HUES64 (cell line): ENCODE results near the gene DTD1.

Experiments used
- H3K27ac ChIP-seq: 2 replicates; pipeline ENCODE4 v1.7.0; 2013; ENCODE audit warnings: low read depth, low read length, inconsistent platforms
- H3K27me3 ChIP-seq: 2 replicates; pipeline ENCODE4 v1.6.1; 2013; ENCODE audit warnings: mild to moderate bottlenecking, low read length; ENCODE audit not compliant: insufficient read depth
- H3K36me3 ChIP-seq: 2 replicates; pipeline ENCODE4 v1.6.1; 2013; ENCODE audit warnings: mild to moderate bottlenecking, low read length; ENCODE audit not compliant: insufficient read depth
- H3K4me1 ChIP-seq: 2 replicates; pipeline ENCODE4 v1.6.1; 2013; ENCODE audit warnings: mild to moderate bottlenecking, low read length, moderate library complexity; ENCODE audit not compliant: insufficient read depth
- H3K4me3 ChIP-seq: 2 replicates; pipeline ENCODE4 v1.5.1; 2013; ENCODE audit warnings: mild to moderate bottlenecking, low read length, moderate library complexity
- H3K9ac ChIP-seq: 2 replicates; pipeline ENCODE4 v1.6.1; 2013; ENCODE audit warnings: mild to moderate bottlenecking, low read depth, low read length
- H3K9me3 ChIP-seq: 2 replicates; pipeline ENCODE4 v1.6.1; 2013; ENCODE audit warnings: low read depth, low read length; ENCODE audit not compliant: insufficient read depth
- WGBS: fragments of 150-250, 120-280 bp; methylation state at CpG from one replicate; pipeline ENCODE4 v1.1.7; 2013; ENCODE audit warnings: missing lambda C conversion rate; 5-methylcytosine and 5-hydroxymethylcytosine counted together

The DTD1 gene

DNA sequence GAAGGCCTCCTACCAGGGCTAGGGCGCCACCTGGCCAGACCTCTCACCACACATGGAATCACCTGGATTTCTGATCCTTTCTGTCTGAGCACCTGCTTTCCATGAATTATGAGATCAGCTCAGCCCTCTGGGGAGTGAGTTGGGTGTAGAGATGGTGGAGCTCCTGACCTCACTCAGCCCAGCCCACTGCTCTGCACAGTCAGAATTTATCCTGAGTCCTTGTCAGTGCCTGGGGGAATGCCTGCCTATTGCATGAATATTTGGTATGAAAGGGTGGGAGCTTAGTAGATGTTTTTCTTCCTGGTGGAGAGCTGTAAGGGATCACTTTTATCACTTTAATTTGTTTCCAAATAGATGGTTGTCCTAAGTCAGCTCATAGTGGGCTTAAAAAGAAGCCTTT, 47.5 kb downstream of the DTD1 start:
- WGBS, result 89% methylated on average over 1 of the region's 1 CpG
- no peak overlapping the region for H3K9ac ChIP-seq
- no peak overlapping the region for H3K4me3 ChIP-seq
- no peaks in the 10 kb centered on the region for H3K36me3 ChIP-seq
- H3K4me1 ChIP-seq, result no peaks in the 10 kb centered on the region; the same call in 1 of the 2 replicates
- H3K27ac ChIP-seq, result no peak overlapping the region
- H3K9me3 ChIP-seq, result no peaks in the 10 kb centered on the region
- H3K27me3 ChIP-seq, result no peaks in the 10 kb centered on the region

DNA sequence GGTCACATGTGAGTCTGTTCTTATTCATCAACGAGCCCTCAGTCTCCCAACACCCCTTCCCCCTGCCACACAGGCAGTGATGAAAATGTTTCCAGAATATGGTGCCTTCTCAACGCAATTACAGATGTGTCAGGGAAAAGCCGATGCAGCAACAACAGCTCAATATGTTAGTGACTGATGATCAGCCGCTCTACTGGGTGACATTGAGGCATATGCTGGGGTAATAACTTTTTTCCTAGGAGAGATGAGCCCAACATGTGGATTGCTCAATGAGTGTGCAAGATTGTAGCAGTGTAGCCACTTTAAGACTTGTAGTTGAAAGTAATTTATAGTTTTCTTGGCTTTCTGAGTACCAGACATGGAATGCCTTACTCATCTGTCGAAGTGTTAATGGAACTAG, 49.4 kb downstream of the DTD1 start:
- 98% methylated on average over 5 of the region's 5 CpGs for WGBS
- H3K36me3 ChIP-seq, result no peaks in the 10 kb centered on the region
- H3K27ac ChIP-seq, result no peak overlapping the region
- H3K9me3 ChIP-seq, result no peaks in the 10 kb centered on the region
- H3K4me3 ChIP-seq, result no peak overlapping the region
- H3K27me3 ChIP-seq, result no peaks in the 10 kb centered on the region
- no peak overlapping the region for H3K9ac ChIP-seq
- no peaks in the 10 kb centered on the region; the same call in 1 of the 2 replicates for H3K4me1 ChIP-seq

DNA sequence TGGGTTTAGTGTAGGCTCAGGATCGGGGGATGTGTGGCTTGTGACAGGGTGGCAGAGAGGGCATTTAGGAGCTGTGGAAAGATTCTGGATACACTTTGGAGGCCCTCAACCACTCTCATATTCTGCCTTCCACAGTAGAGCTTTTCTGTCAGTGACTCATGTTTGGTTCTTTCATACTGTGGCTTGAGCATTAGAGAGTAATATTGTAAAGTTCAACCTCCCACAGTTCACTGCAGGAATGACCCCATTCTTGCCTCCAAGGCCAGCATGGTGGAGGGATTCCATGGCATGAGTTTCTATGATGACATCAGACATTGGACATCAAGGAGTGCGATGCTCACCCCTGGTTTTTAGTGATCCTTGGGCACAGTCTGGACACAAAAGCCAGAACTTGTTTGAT, 50.9 kb downstream of the DTD1 start:
- Histone ChIP-seq H3K4me3 (no peak overlapping the region), H3K9ac (no peak overlapping the region), H3K9me3 (no peaks in the 10 kb centered on the region), H3K27ac (no peak overlapping the region), H3K27me3 (no peaks in the 10 kb centered on the region), H3K4me1 (no peaks in the 10 kb centered on the region), H3K36me3 (no peaks in the 10 kb centered on the region)
- 91% methylated on average over 2 of the region's 2 CpGs for WGBS

DNA sequence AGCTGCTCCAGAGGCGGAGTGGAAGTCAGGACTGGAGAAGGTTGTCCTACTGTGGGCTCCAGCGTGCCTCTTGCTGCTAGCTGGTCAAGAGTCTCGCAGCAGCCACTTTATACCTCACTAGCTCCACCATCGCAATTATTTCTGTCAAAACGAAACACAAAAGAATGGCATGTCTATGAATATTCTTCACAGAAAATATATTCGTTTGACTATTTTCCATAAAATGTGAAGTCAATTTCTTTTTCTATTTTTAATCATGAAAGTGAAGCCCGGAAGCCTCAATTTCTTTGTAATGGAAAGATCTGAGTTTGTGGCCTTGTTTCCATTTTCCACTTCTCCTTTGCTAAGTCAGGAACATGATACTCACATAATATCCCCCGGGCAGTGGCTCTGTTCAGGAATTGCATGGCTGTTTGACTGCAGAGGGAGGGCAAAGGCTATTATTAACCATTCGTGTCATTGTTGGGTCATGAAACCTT, 51.7 kb downstream of the DTD1 start:
- Histone ChIP-seq H3K9ac (no peak overlapping the region), H3K9me3 (no peaks in the 10 kb centered on the region), H3K4me1 (no peaks in the 10 kb centered on the region), H3K36me3 (no peaks in the 10 kb centered on the region), H3K27me3 (no peaks in the 10 kb centered on the region), H3K4me3 (no peak overlapping the region), H3K27ac (no peak overlapping the region)
- WGBS, result 91% methylated on average over 7 of the region's 9 CpGs

DNA sequence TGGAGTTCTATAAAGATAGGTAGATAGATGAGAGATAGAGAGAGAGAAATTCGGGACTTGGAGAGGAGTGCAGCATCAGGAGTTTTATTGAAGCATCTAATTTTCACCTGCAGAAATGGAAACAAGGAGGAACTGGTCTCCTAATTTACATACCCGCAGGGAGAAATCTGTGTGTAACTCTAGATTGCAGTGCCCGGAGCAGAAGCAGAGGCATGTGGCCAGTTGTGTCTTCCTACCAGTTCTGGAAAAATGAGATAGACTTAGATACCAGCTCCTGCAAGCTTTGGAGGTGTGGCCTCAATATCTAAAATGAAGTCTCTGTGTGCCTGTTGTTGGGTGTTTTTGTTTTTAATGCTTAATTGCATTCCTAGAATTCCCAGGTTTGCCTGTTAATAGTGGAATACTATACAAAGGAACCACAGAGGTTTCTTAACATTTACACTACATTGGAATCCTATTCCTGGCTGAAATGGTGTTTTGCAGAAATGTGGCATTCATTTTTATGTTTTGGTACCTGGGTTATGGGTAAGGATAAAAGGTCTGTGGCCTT, 57.4 kb downstream of the DTD1 start:
- no peak overlapping the region for H3K9ac ChIP-seq
- H3K36me3 ChIP-seq, result no peaks in the 10 kb centered on the region
- H3K27ac ChIP-seq, result no peak overlapping the region
- WGBS, result 83% methylated on average over 3 of the region's 3 CpGs
- H3K4me3 ChIP-seq, result no peak overlapping the region
- no peaks in the 10 kb centered on the region for H3K27me3 ChIP-seq
- peaks cover 12% of the 10 kb centered on the region for H3K4me1 ChIP-seq
- no peaks in the 10 kb centered on the region for H3K9me3 ChIP-seq

DNA sequence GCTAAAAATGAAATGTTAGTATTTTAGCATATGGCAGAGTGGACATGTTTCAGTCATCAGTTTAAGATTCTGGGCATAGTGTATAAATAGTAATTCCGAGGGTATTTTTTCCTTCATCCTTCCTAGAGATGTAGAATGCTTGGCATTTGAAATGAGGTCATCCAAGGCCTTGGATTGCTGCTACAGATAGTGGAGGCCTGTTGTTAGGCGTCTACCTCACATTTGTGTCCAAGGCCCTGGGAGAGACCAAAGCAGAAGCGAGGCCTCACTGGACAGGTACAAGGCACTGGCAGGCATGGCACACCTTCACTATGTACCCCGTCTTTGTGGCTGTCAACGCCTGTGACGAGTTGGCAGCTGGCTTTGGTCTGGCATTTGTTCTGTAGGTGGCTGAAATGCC, 58.0 kb downstream of the DTD1 start:
- Histone ChIP-seq H3K4me3 (no peak overlapping the region), H3K9ac (no peak overlapping the region), H3K27ac (no peak overlapping the region), H3K36me3 (no peaks in the 10 kb centered on the region), H3K27me3 (no peaks in the 10 kb centered on the region), H3K9me3 (no peaks in the 10 kb centered on the region), H3K4me1 (peaks cover 12% of the 10 kb centered on the region)
- 93% methylated on average over 6 of the region's 6 CpGs for WGBS

DNA sequence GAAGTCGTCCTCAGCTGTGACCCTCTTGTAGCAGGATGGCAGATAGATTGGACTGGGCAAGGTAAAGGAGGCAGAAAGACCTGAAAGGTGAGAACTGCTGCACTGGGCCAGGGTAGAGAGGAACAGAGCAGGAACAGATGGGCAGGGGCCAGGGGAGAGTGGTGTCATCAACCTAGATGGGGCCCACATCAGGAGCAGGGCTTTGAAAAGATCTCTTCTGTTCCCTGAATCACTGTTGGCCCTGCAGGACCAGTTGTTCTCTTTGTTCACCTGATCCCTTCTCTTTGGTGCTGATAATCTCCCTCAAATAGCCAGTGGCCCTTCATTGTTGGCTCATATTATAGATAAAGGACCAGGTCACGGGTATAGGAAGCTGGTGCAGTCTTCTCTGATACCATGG, 59.9 kb downstream of the DTD1 start:
- H3K9ac ChIP-seq, result no peak overlapping the region
- no peaks in the 10 kb centered on the region for H3K27me3 ChIP-seq
- no peak overlapping the region for H3K27ac ChIP-seq
- no peak overlapping the region for H3K4me3 ChIP-seq
- WGBS, result 83% methylated on average over 1 of the region's 2 CpGs
- peaks cover 12% of the 10 kb centered on the region for H3K4me1 ChIP-seq
- no peaks in the 10 kb centered on the region for H3K9me3 ChIP-seq
- no peaks in the 10 kb centered on the region for H3K36me3 ChIP-seq

DNA sequence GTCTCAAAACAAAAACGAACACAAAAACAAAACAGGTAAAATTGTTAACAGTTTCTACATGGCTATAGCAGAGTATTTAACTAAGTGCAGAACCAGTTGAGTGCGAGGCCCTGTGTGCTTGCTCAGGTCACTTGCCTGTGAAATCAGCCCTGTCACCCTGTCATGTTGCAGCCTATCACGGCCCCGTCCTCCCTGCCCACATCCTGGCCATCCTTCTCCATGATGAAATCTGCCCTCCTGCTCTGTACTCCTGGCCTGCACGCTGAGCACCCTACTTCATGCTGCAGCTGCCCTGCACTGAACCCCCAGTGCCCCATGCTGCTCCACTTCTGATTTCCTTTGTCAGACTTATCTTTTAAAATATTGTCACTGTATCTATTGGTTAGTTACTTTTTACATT, 62.4 kb downstream of the DTD1 start:
- Histone ChIP-seq H3K27ac (no peak overlapping the region), H3K36me3 (no peaks in the 10 kb centered on the region)
- WGBS, result 91% methylated on average over 5 of the region's 5 CpGs

DNA sequence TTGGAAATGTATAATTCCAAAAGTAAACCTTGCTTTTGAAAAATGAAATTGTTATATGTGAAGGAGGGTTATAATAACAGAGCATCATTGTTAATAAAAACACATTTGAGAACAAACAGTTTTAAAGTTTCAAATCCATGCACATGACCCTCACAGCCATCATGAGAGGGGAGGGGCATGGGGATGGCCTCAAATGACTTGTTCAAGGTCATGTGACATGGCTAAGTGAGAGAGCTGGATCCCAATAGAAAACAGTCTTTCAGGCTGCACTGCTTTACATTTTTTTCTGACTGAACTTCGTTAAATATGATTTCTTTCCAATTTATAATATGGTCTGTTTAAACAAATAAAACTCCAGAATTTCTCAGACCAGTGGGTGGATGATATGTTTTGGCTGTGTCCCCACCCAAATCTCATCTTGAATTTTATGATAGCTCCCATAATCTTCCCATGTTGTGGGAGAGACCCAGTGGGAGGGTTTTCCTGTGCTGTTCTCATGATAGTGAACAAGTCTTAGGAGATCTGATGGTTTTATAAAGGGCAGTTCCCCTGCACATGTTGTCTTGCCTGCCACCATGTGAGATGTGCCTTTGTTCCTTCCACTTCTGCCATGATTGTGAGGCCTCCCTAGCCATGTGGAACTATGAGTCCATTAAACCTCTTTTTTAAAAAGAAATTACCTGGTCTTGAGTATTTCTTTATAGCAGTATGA, 66.0 kb downstream of the DTD1 start:
- no peaks in the 10 kb centered on the region for H3K36me3 ChIP-seq
- H3K9me3 ChIP-seq, result no peaks in the 10 kb centered on the region
- H3K27ac ChIP-seq, result no peak overlapping the region
- WGBS, result no CpG with 5 or more reads among the region's 1 CpG
- no peak overlapping the region for H3K9ac ChIP-seq
- H3K4me1 ChIP-seq, result no peaks in the 10 kb centered on the region
- no peaks in the 10 kb centered on the region for H3K27me3 ChIP-seq
- no peak overlapping the region for H3K4me3 ChIP-seq

More for the DNA sequence above, 62.4 kb downstream of the DTD1 start:
- H3K27me3 ChIP-seq, result no peaks in the 10 kb centered on the region
- H3K4me1 ChIP-seq, result peaks cover 8% of the 10 kb centered on the region
- H3K4me3 ChIP-seq, result no peak overlapping the region
- H3K9ac ChIP-seq, result no peak overlapping the region
- no peaks in the 10 kb centered on the region for H3K9me3 ChIP-seq

DNA sequence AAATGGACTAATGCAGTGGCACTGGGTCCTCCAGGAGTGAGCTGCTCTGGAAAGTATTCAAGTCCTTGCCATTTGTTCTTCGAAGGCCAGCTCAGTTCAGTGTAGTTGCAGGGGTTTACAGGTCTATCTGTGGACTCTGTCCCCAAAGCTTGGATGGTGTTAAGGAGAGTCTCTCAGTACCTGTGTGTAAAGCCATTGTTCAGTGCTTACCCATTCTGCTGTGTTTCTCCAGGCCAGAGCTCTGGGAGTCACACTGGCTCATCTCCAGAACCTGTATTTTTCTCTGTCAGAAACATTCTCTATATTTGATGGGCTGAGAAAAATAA, 66.6 kb downstream of the DTD1 start:
- no peak overlapping the region for H3K9ac ChIP-seq
- H3K4me3 ChIP-seq, result no peak overlapping the region
- H3K27me3 ChIP-seq, result no peaks in the 10 kb centered on the region
- no peaks in the 10 kb centered on the region for H3K9me3 ChIP-seq
- no peaks in the 10 kb centered on the region for H3K36me3 ChIP-seq
- WGBS, result 91% methylated on average over 1 of the region's 1 CpG
- H3K4me1 ChIP-seq, result no peaks in the 10 kb centered on the region
- no peak overlapping the region for H3K27ac ChIP-seq

DNA sequence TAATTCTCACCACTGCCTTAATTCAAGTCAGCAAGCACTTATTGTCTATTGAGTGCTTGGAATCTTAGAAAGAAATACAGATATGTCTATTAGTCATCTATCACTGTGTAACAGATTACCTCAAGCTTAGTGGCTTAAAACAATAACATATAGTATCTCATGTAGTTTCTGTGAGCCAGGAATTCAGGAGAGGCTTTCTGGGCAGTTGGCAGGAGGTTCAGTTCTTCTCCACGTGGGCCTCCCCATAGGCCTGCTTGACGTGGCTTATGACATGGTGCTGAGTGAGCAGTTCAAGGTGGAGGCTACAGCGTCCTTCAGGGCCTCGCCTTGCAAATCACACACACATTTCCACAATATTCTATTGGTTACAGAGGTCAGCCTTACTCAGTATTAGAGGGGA, 69.7 kb downstream of the DTD1 start:
- no peaks in the 10 kb centered on the region for H3K4me1 ChIP-seq
- H3K36me3 ChIP-seq, result no peaks in the 10 kb centered on the region
- WGBS, result 90% methylated on average over 4 of the region's 4 CpGs
- no peak overlapping the region for H3K9ac ChIP-seq
- no peak overlapping the region for H3K27ac ChIP-seq
- H3K4me3 ChIP-seq, result no peak overlapping the region
- no peaks in the 10 kb centered on the region for H3K9me3 ChIP-seq
- no peaks in the 10 kb centered on the region for H3K27me3 ChIP-seq
